ENCODE measurements around the gene FNDC10.

DNA sequence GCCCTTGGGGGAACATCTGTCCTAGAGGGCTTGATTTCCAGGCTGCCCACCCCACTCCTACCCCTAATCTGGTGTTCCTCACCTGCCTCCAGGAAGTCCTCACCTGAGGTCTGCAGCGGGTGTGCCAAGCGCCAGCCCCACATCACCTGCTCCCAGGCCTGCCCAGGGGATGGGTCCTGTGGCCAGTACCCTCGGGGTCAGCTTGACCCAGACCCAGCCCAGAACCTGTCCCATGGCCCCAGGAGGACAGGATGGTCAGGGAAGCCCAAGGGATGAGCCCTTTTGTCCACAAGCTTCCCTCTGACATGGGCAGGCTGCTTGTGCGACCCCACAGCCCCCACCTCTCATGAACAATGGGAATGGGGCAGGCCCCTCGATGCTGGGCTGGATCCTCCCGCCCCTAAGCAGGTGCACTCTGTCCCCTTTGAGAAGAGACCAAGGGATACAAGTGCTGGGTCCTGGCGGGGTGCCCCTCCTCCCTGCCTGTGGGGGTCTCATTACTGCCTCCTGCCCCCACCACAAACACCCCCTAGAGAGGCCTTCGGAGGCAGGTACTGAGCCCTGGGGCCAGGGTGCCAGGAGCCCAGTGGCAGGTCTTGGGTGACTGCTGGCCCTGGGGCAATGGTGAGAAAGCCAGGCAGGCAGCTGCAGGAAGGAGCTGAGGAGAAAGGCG lies 18.6 kb upstream of the FNDC10 start:
- TF ChIP-seq CTCF (IDR thresholded peaks at IDR 0.05) = no peak
- TF ChIP-seq POLR2A (IDR thresholded peaks at IDR 0.05) = no peak
